Raji (cell line): Measurements from ENCODE around the gene BICRA.
A peak's percentile ranks its signal among the peaks of the same experiment; 100 is the strongest.

Experiments
- POLR2A ChIP-seq: IDR thresholded peaks from 2 replicates; pipeline ENCODE4 v1.6.1; 2011; ENCODE audit warnings: low read depth, low read length, control low read depth; ENCODE audit not compliant: insufficient read depth

The BICRA gene

DNA sequence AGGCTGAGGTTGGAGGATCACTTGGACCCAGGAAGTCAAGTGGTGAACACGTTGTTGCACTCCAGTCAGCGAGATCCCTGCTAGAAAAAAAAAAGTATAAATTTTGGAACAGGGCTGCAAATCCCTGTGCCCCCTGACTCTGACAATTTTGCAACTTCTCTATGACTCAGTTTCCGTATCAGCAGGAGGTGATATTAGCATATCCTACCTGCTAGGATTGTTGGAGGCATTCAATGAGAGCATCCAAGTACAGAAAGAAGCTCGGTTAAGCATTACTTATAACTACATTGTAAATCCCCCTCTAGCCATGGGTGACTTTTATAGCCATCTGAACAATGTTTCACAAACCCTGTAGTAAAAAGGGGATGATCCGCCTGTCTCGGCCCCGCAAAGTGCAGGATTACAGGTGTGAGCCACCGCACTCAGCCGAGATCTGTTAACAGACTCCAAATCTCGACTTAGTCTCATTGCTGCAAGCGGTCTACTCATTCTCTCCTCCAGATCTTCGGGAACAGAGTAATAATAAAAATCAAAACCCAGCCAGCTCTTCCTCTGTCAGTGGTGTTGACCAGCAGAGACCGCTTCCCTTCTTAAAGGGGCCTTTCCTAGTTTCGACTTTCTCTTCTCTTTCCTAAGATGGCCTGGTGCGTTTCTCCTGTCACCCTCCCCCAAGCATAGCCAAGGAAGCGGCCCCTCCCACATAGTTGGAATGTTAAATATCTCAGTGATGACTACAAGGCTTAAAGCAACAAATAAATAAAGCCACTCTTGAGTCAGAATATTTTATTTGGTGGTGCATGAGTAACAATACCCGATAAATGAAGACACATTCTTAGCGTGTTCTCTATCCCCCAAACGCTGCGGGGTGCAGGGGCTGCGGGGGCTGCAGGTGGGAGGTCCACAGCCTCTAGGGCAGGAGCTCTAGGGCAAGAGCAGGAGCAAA is 10.3 kb upstream of the BICRA start:
- no peak for TF ChIP-seq POLR2A

DNA sequence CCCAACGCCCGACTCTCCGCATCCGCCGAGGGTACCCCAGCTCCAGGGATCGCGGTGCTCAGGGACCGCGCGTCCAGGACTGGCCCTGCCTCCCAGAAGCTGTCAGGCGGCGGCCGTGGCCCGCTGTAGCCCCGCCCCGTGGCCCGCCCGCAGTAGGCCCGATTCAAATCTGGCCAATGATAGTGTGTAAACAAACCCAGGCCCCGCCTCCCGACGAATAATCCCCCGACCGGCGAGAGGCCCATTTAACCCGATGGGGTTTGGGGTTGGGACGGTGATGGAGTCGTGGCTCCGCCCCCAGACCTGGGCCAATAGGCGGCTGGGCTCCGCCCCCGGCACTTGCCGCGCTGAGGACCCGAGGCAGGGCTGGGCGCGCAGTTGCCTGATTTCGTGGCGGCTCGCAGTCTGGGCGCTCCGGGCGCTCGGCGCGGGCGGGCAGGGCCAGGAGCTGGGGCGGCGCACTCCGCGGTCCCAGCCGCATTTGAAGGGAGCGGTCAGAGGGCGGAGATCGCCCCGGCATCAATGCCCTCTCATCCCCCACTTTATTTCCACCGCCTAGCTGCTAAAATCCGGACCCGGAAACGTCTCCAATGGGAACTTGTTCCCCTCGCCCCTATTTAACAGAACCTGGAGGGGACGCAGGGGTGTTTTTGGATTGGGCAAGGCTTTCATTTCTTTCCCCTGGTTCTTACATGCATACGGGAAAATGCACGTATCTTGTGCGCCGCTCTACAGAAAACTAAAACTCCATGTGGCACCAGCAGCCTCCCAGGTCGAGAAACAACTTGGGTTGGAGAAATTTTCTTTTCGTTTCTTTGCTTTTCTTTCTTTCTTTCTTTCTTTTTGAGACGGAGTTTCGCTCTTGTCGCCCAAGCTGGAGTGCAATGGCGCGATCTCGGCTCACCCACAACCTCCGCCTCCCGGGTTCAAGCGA is 8.4 kb upstream of the BICRA start:
- peak; percentile 88 for TF ChIP-seq POLR2A

DNA sequence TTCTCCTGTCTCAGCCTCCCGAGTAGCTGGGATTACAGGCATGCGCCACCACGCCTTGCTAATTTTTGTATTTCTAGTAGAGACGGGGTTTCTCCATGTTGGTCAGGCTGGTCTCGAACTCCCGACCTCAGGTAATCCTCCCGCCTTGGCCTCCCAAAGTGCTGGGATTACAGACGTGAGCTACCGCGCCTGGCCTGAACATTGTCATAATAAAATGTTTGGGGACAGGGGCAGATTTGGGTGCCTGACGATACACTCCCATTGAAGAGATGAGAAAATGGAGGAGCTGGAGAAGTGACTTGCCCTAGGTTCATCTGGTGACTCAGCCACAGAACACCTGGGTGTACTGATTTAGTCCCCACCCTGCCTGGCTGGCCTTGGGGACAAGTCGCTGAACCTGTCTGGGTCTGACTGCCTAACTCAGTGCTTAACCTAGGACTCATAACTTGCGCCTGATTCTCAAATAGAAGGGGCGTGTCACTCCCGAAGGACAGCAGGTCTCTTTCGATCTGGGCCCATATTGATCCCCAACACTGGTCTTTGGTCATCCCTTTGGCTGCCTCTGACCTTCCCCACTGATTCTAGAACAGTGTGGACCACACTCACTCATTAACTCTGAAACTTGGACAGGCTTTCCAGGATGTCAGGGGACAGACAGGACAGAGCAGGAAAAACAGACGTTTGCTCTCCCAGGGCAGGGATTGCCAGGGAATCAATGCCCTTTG is 7.6 kb upstream of the BICRA start:
- TF ChIP-seq POLR2A: no peak

DNA sequence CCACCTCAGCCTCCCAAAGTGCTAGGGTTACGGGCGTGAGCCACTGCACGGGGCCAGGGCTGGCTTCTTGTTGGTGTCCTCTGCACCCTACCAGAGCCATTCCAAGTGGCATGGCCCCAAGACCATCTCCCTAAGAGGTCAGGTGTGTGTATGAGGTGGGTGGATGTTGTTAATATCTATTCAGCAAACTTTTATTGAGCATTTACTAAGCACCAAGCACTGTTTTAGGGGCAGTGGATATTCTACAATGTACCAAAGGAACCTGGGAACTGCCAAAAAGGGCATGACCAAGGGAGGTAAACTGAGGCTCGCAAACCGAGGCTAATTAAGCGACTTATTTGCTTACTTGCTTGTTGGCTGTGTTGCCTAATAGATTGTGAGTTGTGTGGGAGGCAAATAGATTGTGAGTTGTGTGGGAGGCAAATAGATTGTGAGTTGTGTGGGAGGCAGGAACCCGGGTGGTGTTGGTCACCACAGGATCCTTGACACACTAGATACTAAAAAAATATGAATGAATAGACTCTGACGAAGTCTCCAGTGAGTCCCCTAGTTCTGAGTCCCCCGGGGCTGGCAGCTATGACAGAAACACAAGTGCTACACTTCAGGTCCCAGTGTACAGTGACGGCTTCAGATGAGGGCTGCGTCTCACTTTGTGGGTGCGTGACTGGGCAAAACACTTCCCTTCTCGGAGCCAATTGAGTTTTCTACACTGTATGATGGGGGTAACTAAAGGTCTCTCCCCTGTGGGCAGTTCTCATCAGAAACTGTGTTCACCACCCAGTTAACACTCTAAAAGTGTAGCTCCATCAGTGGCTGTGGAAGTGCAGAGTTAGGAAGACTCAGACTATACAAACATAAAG is 5.0 kb upstream of the BICRA start:
- TF ChIP-seq POLR2A: no peak

DNA sequence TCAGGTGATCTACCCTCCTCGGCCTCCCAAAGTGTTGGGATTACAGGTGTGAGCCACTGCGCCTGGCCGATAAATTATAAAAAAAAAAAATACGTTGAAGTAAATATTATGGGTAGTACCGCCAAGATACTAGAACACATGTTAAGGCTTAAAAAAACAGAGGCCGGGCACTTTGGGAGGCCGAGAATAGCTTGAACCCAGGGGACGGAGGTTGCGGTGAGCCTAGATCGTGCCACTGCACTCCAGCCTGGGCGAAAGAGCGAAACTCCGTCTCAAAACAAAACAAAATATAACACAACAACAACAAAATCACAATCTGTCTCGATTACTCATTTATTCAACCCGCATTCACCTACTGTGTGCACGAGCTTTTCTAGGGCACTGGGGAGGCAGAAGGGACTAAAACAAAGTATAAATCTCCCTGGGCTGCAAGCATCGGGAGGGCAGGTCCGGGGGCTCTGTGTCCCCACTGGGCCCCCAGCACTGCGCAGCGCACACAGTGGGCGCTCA is 1.3 kb upstream of the BICRA start:
- no peak for TF ChIP-seq POLR2A

DNA sequence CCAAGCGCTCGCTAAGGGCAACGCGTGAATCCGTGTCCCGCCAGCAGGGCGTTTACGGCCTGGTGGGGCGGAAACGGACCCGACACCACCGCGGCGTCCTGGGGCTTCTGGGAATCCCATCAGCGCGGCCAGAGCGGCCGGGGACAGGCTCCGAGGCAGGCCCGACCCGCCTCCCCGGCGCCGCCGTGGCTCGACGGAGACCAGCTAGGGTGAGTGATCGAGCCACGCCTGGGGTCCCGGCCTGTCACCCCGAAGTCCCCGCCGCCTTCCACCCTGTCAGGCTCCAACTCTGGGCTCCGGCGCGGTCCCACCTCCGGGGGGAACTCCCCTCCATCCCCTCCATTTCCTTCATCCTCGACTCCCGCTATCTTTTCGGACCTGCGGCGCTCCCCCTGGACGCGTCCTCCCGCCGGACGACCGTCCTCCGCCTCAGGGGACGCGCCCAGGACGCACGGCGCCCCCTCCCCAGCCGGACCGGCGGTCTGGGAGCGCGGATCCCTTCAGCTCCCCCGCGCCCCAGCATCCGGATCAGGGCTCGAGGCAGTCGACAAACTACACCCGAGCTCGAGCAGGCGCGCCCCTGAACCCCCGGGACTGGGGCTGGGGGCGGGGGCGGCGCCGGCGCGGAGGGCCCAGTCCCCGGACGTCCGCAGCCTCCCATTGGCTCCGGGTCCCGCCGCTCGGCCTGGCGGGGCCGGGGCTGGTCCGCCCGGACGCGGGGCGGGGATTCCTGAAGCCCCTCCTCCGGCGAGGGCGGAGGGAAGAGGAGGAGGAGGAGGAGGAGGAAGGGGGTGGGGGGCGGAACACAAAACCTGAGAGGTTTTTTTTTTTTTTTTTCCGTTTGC is 638 bp upstream of the BICRA start:
- peak; percentile 80 for TF ChIP-seq POLR2A

DNA sequence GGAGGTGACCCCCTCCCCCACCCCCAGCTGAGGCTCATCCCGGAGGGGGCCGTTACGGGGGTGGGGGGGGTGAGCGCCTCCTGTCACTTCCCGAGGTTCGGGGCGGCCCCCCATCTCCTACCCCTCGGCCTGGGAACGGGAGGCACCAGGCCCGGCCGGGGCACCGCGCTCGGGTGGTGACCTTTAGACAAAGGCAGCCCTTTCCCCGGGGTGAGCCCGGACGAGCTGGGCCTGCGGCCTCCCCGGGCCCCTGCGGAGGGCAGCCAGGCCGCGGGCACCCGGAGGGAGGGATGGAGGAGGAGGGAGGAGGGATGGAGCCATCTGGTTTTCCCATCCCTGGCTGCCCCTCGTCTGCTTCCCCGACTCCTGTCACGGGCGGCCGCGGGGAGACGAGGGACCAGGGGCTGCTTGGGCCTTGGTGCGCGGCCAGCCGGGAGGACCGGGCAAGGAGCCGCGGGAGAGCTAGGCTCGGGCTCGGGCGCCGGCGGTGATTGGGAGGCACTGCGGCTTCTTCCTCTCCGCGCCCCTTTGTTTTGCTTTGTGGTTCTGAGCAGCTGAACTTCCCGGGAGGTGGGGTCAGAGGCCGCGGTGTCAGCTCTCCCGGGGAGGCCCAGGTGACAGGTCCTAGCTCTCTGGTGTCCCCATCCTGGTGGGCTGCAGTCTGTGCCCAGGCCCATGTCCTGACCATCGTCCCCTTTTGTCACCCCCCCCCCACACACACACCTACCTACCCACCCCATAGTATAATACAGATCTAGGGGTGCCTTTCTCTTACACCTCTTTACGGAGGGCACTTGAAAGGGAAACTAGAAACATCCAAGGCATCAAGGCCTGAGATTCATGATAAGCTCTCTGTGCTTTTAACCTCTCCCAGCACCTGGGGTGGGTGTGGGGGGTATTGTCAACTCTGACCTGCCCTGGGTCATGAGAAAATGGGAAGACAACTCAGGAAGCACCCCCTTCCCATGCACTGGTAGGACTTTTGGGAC is 1.3 kb downstream of the BICRA start:
- no peak for TF ChIP-seq POLR2A

DNA sequence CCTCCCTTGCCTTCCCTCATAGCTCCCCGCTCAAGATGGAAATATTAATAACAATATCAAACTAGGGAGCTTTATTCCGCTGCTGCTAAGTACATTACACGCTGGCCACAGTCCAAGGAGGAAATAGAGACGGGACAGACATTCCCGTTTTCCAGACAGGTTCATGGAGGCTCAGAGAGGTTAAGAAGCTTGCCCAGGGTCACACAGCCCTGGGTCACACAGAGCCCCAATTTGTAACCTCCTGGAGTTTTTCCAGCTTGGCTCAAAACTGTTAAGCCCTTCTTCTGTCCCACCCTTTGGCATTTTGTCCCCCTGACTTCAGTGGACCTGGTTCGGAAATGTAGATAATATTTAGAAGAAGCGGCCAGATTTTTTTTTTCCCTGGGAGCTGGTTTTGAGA is 2.0 kb downstream of the BICRA start:
- TF ChIP-seq POLR2A: no peak

DNA sequence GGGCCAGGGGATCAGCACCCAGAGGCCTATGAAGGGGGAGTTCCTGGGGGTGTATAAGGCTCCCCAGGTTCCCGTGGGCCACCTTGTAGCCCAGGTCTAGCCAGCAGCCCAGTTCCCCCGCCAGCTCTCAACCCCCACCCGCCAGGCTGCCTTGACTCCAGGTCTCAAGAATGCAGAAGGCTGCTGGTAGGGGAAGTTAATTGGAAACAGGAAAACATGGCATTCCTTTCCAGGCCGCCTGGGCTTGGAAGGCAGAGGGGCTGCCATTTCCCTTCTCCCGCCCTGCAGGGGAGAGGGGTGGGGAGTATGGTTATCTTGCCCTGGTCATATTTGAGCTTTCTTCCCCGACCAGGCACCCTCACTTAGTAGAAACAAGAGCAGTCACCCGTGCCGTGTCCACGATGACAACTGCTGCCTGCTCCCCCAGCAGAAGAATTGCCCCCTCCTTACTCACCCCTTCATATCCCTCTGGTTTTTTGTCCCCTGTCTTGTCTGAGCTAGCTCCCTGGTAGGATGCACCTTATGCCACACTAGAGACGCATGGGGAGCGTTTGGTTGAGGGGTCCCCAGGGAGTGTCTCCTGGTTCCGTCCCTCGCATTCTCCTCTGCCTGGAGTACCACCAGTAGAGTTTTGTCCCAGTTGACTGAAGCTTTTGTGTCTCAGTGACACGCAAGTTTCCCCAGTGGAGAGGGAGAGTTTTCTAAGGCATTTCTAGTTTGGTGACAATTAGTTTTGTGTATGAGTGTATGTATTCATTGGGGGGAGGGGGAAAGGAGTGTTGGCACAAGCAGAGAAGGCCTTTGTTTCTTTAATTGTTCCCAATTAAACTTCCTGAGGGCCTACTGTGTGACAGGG is 4.5 kb downstream of the BICRA start:
- TF ChIP-seq POLR2A: no peak

DNA sequence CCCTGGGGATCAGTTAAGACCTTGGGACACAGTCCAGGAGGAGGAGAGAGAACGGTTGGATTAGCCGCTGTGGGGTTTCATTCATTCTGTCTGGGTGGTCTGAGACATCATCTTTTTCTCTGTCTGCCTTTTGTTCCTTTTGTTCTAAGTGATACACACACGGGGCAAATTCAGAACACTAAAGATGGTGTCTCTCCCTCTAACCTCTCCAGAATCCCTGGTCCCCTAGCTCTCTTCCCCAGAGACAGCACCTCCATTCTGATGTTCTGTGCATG is 5.0 kb downstream of the BICRA start:
- TF ChIP-seq POLR2A: no peak

DNA sequence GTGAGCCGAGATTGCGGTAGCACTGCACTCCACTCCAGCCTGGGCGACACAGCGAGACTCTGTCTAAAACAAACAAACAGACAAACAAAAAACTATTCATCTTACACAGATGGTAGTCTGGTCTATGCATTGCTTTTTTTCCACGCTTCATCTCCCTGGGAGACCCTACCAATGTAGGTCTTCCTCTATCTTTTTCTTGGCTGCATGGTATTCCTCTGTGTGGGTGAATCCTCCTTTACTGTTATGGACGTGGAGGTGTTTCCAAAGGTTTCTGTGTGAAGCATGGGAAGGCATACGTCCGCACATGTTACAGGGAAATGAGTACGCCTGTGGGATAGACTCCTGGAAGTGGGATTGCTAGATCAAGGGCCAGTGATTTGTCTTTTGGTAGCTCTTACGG is 5.6 kb downstream of the BICRA start:
- TF ChIP-seq POLR2A: no peak
